Fibroblast of lung (primary cell): Measurements from ENCODE around the gene GIGYF1.
A peak's percentile ranks its signal among the peaks of the same experiment; 100 is the strongest.

Source experiments
- EZH2 ChIP-seq: IDR thresholded peaks from 2 replicates; pipeline ENCODE4 v1.5.1; 2012; ENCODE audit warnings: low read length, control low read depth, mild to moderate bottlenecking; ENCODE audit errors: missing control alignments
- TF ChIP-seq, protein P1 (sequence below), 2 donors: IDR thresholded peaks in 1 of 2; conservative IDR thresholded peaks in 1 of 2; 1 replicate in 1 of 2; 2 replicates in 1 of 2; pipeline ENCODE4 v1.5.1; 2011 to 2012; ENCODE audit warnings: low read length in 2 of 2, control low read depth in 1 of 2, inconsistent platforms in 1 of 2, low read depth in 1 of 2, mild to moderate bottlenecking in 1 of 2

DNA sequence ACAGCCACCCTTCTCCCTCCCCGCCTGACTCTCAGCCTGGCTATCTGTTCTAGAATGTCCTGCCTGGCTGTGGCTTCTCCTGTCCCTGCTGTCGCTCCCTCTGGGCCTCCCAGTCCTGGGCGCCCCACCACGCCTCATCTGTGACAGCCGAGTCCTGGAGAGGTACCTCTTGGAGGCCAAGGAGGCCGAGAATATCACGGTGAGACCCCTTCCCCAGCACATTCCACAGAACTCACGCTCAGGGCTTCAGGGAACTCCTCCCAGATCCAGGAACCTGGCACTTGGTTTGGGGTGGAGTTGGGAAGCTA is 27.4 kb upstream of the GIGYF1 start:
- TF ChIP-seq, protein P1, sequence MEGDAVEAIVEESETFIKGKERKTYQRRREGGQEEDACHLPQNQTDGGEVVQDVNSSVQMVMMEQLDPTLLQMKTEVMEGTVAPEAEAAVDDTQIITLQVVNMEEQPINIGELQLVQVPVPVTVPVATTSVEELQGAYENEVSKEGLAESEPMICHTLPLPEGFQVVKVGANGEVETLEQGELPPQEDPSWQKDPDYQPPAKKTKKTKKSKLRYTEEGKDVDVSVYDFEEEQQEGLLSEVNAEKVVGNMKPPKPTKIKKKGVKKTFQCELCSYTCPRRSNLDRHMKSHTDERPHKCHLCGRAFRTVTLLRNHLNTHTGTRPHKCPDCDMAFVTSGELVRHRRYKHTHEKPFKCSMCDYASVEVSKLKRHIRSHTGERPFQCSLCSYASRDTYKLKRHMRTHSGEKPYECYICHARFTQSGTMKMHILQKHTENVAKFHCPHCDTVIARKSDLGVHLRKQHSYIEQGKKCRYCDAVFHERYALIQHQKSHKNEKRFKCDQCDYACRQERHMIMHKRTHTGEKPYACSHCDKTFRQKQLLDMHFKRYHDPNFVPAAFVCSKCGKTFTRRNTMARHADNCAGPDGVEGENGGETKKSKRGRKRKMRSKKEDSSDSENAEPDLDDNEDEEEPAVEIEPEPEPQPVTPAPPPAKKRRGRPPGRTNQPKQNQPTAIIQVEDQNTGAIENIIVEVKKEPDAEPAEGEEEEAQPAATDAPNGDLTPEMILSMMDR (conservative IDR thresholded peaks at IDR 0.05 in 1 of 2, IDR thresholded peaks at IDR 0.05 in 1 of 2; ENCODE audit: low read depth in 1 of 2, low read length in 2 of 2), result no peak
- peak; percentile 64 for TF ChIP-seq EZH2
